Measurements from ENCODE around the gene CLIC4. TPM values are rescaled to one million over a fixed set of nuclear protein-coding genes. Genes with fewer than 3 reads are reported as not detected.

The CLIC4 gene
- total RNA-seq, 3 donors from 2014 or later: 33.0 to 176 (median 52.4) TPM

GRCh38 chr1:24739241-24739640, 6.0 kb upstream of the CLIC4 start:
- Histone ChIP-seq H3K4me1 (ENCODE audit: low read depth) (peaks cover 26% of the 10 kb centered on the region), H3K4me3 (no peak overlapping the region), H3K36me3 (ENCODE audit: low read depth) (no peaks in the 10 kb centered on the region), H3K9me3 (no peaks in the 10 kb centered on the region)
- DNase-seq (no peak), ATAC-seq (no peak)
- no peak for TF ChIP-seq CTCF (IDR thresholded peaks at IDR 0.05)
- intact Hi-C loops (cut with DNase I, micrococcal nuclease): no loop called here

DNA sequence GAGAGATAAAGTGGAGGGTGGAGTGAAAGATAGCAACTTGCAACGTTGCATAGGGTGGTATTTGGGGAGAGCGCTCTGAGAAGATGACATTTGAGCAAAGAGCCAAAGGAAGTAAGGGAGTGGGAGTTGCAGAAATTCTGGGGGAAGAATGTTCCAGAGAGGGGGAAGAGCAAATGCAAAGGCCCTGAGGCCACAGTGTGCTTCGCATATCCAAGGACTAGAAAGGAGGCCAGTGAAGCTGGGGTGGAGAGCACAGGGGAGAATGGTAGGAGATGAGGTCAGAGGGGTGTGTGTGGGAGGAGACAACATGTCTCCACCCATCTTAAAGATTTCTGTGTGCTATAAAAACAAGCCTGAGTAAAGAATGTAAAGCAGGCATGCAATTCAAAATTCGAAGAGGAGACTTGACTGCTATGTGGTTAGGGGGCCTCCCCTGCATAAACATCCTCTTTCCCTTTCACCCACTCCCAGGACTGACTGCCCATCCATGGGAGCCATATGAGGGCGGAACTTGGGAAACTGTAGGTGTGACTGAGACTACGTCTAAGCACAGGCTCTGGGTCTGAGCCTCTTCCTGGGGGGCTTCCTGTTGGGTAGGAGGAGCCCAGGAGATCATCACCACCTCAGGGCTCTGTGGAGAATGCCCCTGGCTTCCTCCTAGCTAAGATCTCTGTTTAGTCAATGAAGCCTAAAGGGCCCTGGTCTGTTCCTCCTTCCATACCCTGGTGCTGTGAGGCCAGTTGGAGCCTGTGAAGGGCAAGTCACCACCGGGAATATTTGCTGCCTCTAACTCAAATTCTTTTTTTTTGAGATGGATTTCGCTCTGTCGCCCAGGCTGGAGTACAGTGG, 2.9 kb upstream of the CLIC4 start:
- TF ChIP-seq CTCF (IDR thresholded peaks at IDR 0.05): no peak
- no peak overlapping the region for H3K4me3 ChIP-seq
- ATAC-seq (peak; percentile 64), DNase-seq (peak in 2 of 3 donors; percentile 54 to 79)
- intact Hi-C loops (cut with DNase I, micrococcal nuclease): no loop called here
- H3K4me1 ChIP-seq (ENCODE audit: low read depth): peaks cover 21% of the 10 kb centered on the region
- H3K9me3 ChIP-seq: no peaks in the 10 kb centered on the region
- H3K36me3 ChIP-seq (ENCODE audit: low read depth): no peaks in the 10 kb centered on the region

GRCh38 chr1:24743404-24744211, 1.6 kb upstream of the CLIC4 start:
- no peak for TF ChIP-seq CTCF (IDR thresholded peaks at IDR 0.05)
- Histone ChIP-seq H3K36me3 (ENCODE audit: low read depth) (no peaks in the 10 kb centered on the region), H3K9me3 (no peaks in the 10 kb centered on the region), H3K4me3 (no peak overlapping the region), H3K4me1 (ENCODE audit: low read depth) (peaks cover 21% of the 10 kb centered on the region)
- intact Hi-C loops (cut with DNase I, micrococcal nuclease): no loop called here
- DNase-seq (no peak), ATAC-seq (no peak)

DNA sequence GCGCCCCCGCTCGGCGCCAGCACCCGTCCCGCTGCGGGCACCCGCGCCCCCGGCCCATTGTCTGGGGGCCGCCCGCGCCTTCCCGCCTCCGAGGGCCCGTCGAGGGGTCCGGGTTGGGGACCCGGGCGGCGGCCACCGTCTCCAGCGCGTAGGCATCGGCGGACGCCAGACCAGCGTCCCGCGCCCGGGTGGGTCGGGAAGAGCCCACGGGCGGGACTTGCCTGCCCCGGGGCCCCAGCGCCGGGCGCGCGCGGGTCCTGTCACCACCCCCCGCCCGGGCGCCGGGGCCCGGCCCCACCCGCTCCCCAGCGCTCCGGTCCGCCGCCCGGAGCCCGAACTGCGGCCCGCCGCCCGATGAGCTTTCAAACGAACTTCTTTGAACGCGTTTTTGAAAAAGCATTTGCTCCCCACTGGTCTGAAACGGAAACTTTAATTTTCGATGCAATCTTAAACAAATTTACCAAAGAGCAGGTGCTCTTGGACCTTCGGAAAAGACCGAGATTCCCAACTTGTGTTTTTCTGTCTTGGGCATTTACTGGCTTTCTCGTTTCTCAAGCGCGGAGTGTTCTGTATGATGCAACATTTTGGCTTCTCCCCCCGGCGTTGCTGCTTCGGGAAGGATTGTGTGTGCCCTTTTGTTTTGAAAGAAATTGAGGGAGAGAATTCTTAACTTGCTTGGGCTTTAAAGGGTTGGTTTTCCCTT, 615 bp downstream of the CLIC4 start:
- Histone ChIP-seq H3K4me1 (ENCODE audit: low read depth) (peaks cover 21% of the 10 kb centered on the region), H3K36me3 (ENCODE audit: low read depth) (no peaks in the 10 kb centered on the region), H3K9me3 (no peaks in the 10 kb centered on the region), H3K4me3 (peak overlapping the region; percentile 54)
- DNase-seq (peak in 1 of 3 donors; percentile 52), ATAC-seq (no peak)
- intact Hi-C loops (cut with DNase I, micrococcal nuclease): no loop called here
- no peak for TF ChIP-seq CTCF (IDR thresholded peaks at IDR 0.05)
